HL-60 (cell line): ENCODE measurements around the gene SASH1.

ENCODE experiments used
- DNase-seq, 2 experiments: peaks; one replicate each; pipeline ENCODE4 v3.0.0-alpha.2; 2010 to 2020; ENCODE audit warnings: low read depth in 1 of 2, low spot score in 1 of 2
- H3K27ac ChIP-seq: fragments of 250-450 bp; sonication (Bioruptor Pico); replicated peaks from 2 replicates; pipeline ENCODE4 v1.5.1; 2020; ENCODE audit warnings: mild to moderate bottlenecking, moderate library complexity
- H3K27me3 ChIP-seq: fragments of 250-450 bp; sonication (Bioruptor Pico); 2 replicates; pipeline ENCODE4 v1.5.1; 2021; ENCODE audit warnings: mild to moderate bottlenecking, moderate library complexity; ENCODE audit not compliant: insufficient read depth, poor library complexity, severe bottlenecking
- H3K4me3 ChIP-seq: replicated peaks from 2 replicates; pipeline ENCODE4 v1.5.1; 2011; ENCODE audit warnings: mild to moderate bottlenecking, control low read depth, low read length; ENCODE audit not compliant: insufficient read depth
- CTCF ChIP-seq: IDR thresholded peaks from one replicate; pipeline ENCODE4 v1.5.1; 2011; ENCODE audit warnings: low read length, control low read depth, inconsistent platforms; ENCODE audit not compliant: insufficient read depth
- GABPA ChIP-seq: IDR thresholded peaks from 2 replicates; pipeline ENCODE4 v1.6.1; 2012; ENCODE audit warnings: low read depth
- POLR2AphosphoS5 ChIP-seq: IDR thresholded peaks from 2 replicates; pipeline ENCODE4 v1.6.1; 2012; ENCODE audit warnings: low read depth
- REST ChIP-seq: IDR thresholded peaks from 2 replicates; pipeline ENCODE4 v1.6.1; 2012; ENCODE audit warnings: low read depth; ENCODE audit not compliant: insufficient replicate concordance
- SPI1 ChIP-seq: IDR thresholded peaks from 2 replicates; pipeline ENCODE4 v1.6.1; 2012; ENCODE audit warnings: low read depth, mild to moderate bottlenecking, borderline replicate concordance

SASH1 gene

GRCh38 chr6:148548749-148549140 is 206.1 kb downstream of the SASH1 start:
- Histone ChIP-seq H3K27ac (no peak overlapping the region), H3K4me3 (no peak overlapping the region)
- TF ChIP-seq SPI1 (no peak), CTCF (no peak), REST (no peak), POLR2AphosphoS5 (no peak), GABPA (no peak)

GRCh38 chr6:148550569-148550968 is 207.9 kb downstream of the SASH1 start:
- TF ChIP-seq REST (no peak), POLR2AphosphoS5 (no peak), GABPA (no peak), CTCF (no peak), SPI1 (no peak)
- DNase-seq: no peak

More at GRCh38 chr6:148548749-148549140, 206.1 kb downstream of the SASH1 start:
- no peak for DNase-seq
- peaks cover 10% of the 10 kb centered on the region for H3K27me3 ChIP-seq

GRCh38 chr6:148551226-148551625 is 208.6 kb downstream of the SASH1 start:
- TF ChIP-seq GABPA (no peak), REST (no peak), CTCF (no peak), SPI1 (no peak), POLR2AphosphoS5 (no peak)
- no peak for DNase-seq
- Histone ChIP-seq H3K27me3 (peaks cover 10% of the 10 kb centered on the region), H3K27ac (no peak overlapping the region), H3K4me3 (no peak overlapping the region)

More at GRCh38 chr6:148550569-148550968, 207.9 kb downstream of the SASH1 start:
- Histone ChIP-seq H3K4me3 (no peak overlapping the region), H3K27me3 (peaks cover 10% of the 10 kb centered on the region), H3K27ac (no peak overlapping the region)
